Osteocyte (in vitro differentiated cells): ENCODE data around the gene APCDD1L. TPM values are rescaled to one million over a fixed set of nuclear protein-coding genes. Genes with fewer than 3 reads are reported as not detected.

Experiments
- DNase-seq: peaks from one replicate; pipeline ENCODE4 v3.0.0; 2021; ENCODE audit warnings: mixed read lengths; ENCODE audit not compliant: unreplicated experiment; ENCODE audit errors: extremely low spot score
- H3K27ac Mint-ChIP-seq: one replicate; pipeline ENCODE4 v1.8.0; 2021; ENCODE audit warnings: mild to moderate bottlenecking, mixed read lengths; ENCODE audit not compliant: unreplicated experiment
- H3K27me3 Mint-ChIP-seq: one replicate; pipeline ENCODE4 v1.8.0; 2021; ENCODE audit warnings: mixed read lengths; ENCODE audit not compliant: unreplicated experiment
- H3K36me3 Mint-ChIP-seq: one replicate; pipeline ENCODE4 v1.8.0; 2021; ENCODE audit warnings: mixed read lengths; ENCODE audit not compliant: unreplicated experiment
- H3K4me1 Mint-ChIP-seq: one replicate; pipeline ENCODE4 v1.8.0; 2021; ENCODE audit warnings: mixed read lengths; ENCODE audit not compliant: unreplicated experiment
- H3K4me3 Mint-ChIP-seq: one replicate; pipeline ENCODE4 v1.8.0; 2021; ENCODE audit warnings: mild to moderate bottlenecking, moderate library complexity, mixed read lengths; ENCODE audit not compliant: unreplicated experiment
- H3K9me3 Mint-ChIP-seq: one replicate; pipeline ENCODE4 v1.8.0; 2021; ENCODE audit warnings: mixed read lengths; ENCODE audit not compliant: unreplicated experiment
- total RNA-seq: library from RNA; stranded (reverse); gene quantifications from 2 replicates; pipeline ENCODE4 v1.2.1, GENCODE V29; 2021
- TF ChIP-seq, protein P1 (sequence below): fragments of 200-600 bp; sonication (generic); IDR thresholded peaks from 2 replicates; pipeline ENCODE4 v1.5.0; 2021; ENCODE audit warnings: antibody characterized with exemption, mild to moderate bottlenecking, moderate library complexity

Gene APCDD1L
- total RNA-seq, 1 donor from 2014 or later = 3.1 TPM

DNA sequence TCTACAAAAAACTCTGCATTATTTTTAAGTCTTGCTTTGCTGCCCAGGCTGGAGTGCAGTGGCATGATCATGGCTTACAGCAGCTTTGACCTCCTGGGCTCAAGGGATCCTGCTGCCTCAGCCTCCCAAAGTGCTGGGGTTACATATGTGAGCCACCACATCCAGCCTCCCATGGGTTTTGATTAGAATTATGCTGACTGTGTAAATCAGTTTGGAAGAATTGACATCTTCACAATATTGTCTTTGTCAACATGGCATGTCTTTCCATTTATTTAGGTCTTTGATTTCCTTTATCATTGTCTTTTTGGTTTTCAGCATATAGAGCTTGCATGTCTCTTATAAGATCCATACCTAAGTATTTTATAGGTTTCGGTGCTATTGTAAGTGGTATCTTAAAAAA lies 13.2 kb upstream of the APCDD1L start:
- TF ChIP-seq, protein P1, sequence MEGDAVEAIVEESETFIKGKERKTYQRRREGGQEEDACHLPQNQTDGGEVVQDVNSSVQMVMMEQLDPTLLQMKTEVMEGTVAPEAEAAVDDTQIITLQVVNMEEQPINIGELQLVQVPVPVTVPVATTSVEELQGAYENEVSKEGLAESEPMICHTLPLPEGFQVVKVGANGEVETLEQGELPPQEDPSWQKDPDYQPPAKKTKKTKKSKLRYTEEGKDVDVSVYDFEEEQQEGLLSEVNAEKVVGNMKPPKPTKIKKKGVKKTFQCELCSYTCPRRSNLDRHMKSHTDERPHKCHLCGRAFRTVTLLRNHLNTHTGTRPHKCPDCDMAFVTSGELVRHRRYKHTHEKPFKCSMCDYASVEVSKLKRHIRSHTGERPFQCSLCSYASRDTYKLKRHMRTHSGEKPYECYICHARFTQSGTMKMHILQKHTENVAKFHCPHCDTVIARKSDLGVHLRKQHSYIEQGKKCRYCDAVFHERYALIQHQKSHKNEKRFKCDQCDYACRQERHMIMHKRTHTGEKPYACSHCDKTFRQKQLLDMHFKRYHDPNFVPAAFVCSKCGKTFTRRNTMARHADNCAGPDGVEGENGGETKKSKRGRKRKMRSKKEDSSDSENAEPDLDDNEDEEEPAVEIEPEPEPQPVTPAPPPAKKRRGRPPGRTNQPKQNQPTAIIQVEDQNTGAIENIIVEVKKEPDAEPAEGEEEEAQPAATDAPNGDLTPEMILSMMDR = no peak
- Mint-ChIP-seq H3K36me3 (peaks cover 7% of the 10 kb centered on the region), H3K9me3 (peaks cover 65% of the 10 kb centered on the region)

GRCh38 chr20:58526411-58526810 lies 11.2 kb upstream of the APCDD1L start:
- no peak for DNase-seq
- Mint-ChIP-seq H3K27ac (no peak overlapping the region), H3K4me1 (no peaks in the 10 kb centered on the region), H3K4me3 (no peak overlapping the region), H3K9me3 (peaks cover 46% of the 10 kb centered on the region), H3K36me3 (peaks cover 7% of the 10 kb centered on the region), H3K27me3 (no peaks in the 10 kb centered on the region)
- TF ChIP-seq, protein P1 = no peak

More for the DNA sequence above, 13.2 kb upstream of the APCDD1L start:
- Mint-ChIP-seq H3K27ac (no peak overlapping the region), H3K27me3 (no peaks in the 10 kb centered on the region), H3K4me3 (no peak overlapping the region), H3K4me1 (no peaks in the 10 kb centered on the region)
- no peak for DNase-seq

DNA sequence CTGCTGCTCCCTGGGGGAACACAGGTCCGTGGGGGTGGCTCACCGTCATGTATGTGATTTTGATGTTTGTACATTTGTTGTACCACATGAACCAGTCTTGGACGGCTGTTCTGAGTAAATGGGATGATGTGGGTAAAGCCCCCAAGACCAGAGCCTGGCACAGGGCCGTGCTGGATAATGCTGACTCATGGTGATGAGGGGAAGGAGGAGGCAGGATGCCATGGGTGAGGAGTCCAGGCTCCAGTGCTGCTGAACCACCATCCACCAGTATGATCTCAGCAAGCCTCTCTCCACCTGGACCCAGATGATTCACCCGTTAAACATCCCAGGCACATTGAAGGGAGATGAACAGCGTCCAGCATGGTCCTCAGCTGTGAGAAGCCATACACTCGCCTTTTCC lies 9.6 kb upstream of the APCDD1L start:
- Mint-ChIP-seq H3K4me1 (no peaks in the 10 kb centered on the region), H3K9me3 (peaks cover 35% of the 10 kb centered on the region), H3K27me3 (no peaks in the 10 kb centered on the region), H3K27ac (no peak overlapping the region), H3K4me3 (no peak overlapping the region), H3K36me3 (peaks cover 4% of the 10 kb centered on the region)
- DNase-seq = no peak
- TF ChIP-seq, protein P1 = no peak

DNA sequence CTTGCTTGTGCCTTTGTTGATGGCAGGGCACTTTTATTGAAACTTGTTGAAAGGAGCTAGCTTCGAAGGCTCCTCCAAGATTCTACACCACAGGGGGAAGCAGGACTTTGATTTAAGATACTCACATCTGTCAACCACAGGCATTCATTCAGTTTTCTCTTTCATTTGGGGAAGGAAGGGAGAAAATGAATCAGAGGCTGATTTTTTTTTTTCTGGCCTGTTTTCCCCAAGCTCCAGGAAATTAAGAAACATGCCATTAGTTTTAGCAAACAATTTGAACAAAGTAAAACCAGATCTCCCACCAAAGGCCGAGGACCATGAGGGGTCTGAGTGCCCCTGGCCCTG lies 8.7 kb upstream of the APCDD1L start:
- TF ChIP-seq, protein P1 = no peak
- H3K36me3 Mint-ChIP-seq = peaks cover 3% of the 10 kb centered on the region
- H3K4me1 Mint-ChIP-seq = no peaks in the 10 kb centered on the region
- DNase-seq = no peak
- H3K9me3 Mint-ChIP-seq = peaks cover 26% of the 10 kb centered on the region
- no peak overlapping the region for H3K27ac Mint-ChIP-seq
- no peaks in the 10 kb centered on the region for H3K27me3 Mint-ChIP-seq
- H3K4me3 Mint-ChIP-seq = no peak overlapping the region

- no peaks in the 10 kb centered on the region for H3K36me3 Mint-ChIP-seq
- no peak for DNase-seq
Observed at GRCh38 chr20:58523072-58523970, 8.1 kb upstream of the APCDD1L start.

More at GRCh38 chr20:58523072-58523970, 8.1 kb upstream of the APCDD1L start:
- TF ChIP-seq, protein P1 = no peak
- Mint-ChIP-seq H3K9me3 (peaks cover 20% of the 10 kb centered on the region), H3K27me3 (no peaks in the 10 kb centered on the region), H3K4me1 (no peaks in the 10 kb centered on the region), H3K27ac (no peak overlapping the region), H3K4me3 (no peak overlapping the region)
